CD4-positive, alpha-beta memory T cell (primary cell): ENCODE data around the gene RAMP3. TPM values are rescaled to one million over a fixed set of nuclear protein-coding genes. Genes with fewer than 3 reads are reported as not detected.

Experiments
- CTCF ChIA-PET: fragments of 350-600 bp; sonication (Branson Sonifier 250); formaldehyde crosslinking; loops from one replicate; lab custom pipeline; 2021; ENCODE audit warnings: inconsistent platforms; ENCODE audit not compliant: partially characterized antibody; lab: Charles Lee
- POLR2A ChIA-PET: fragments of 350-600 bp; sonication (Branson Sonifier 250); formaldehyde crosslinking; loops from one replicate; lab custom pipeline; 2021; ENCODE audit not compliant: partially characterized antibody; lab: Charles Lee
- DNase-seq, 5 donors: peaks; one replicate each; pipeline versions ENCODE4 v3.0.0 to v3.0.0-alpha.2; 2020 to 2022; ENCODE audit warnings: mixed read lengths in 1 of 5
- H3K27ac ChIP-seq: one replicate; pipeline ENCODE4 v1.7.0; 2013; ENCODE audit warnings: low read depth, low read length
- H3K27me3 ChIP-seq: 2 replicates; pipeline ENCODE4 v1.7.0; 2013; ENCODE audit warnings: mild to moderate bottlenecking, low read length, moderate library complexity; ENCODE audit not compliant: insufficient read depth
- H3K36me3 ChIP-seq: 2 replicates; pipeline ENCODE4 v1.7.0; 2013; ENCODE audit warnings: mild to moderate bottlenecking, low read length, moderate library complexity; ENCODE audit not compliant: insufficient read depth
- H3K4me1 ChIP-seq: 2 replicates; pipeline ENCODE4 v1.7.0; 2013; ENCODE audit warnings: mild to moderate bottlenecking, low read length, moderate library complexity; ENCODE audit not compliant: insufficient read depth
- H3K4me3 ChIP-seq, 2 donors: one replicate each; pipeline ENCODE4 v1.7.0; 2013; ENCODE audit warnings: low read length in 2 of 2, mild to moderate bottlenecking in 1 of 2
- H3K9me3 ChIP-seq, 2 donors: one replicate each; pipeline ENCODE4 v1.7.0; 2013; ENCODE audit warnings: low read length in 2 of 2, control low read depth in 1 of 2; ENCODE audit not compliant: control insufficient read depth in 1 of 2
- H3K27ac Mint-ChIP-seq, 7 donors: one replicate each; pipeline ENCODE4 v1.8.0; 2020 to 2021; ENCODE audit warnings: mixed read lengths in 7 of 7, mild to moderate bottlenecking in 6 of 7, inconsistent platforms in 3 of 7, moderate library complexity in 3 of 7
- H3K27me3 Mint-ChIP-seq, 2 donors: one replicate each; pipeline ENCODE4 v1.8.0; 2020 to 2021; ENCODE audit warnings: mixed read lengths in 2 of 2
- H3K36me3 Mint-ChIP-seq, 2 donors: one replicate each; pipeline ENCODE4 v1.8.0; 2020 to 2021; ENCODE audit warnings: mixed read lengths in 2 of 2, inconsistent platforms in 1 of 2, mild to moderate bottlenecking in 1 of 2
- H3K4me1 Mint-ChIP-seq, 4 donors: one replicate each; pipeline ENCODE4 v1.8.0; 2020 to 2021; ENCODE audit warnings: mixed read lengths in 4 of 4, mild to moderate bottlenecking in 1 of 4
- H3K4me3 Mint-ChIP-seq, 8 donors: one replicate each; pipeline ENCODE4 v1.8.0; 2020 to 2021; ENCODE audit warnings: mixed read lengths in 8 of 8, mild to moderate bottlenecking in 7 of 8, moderate library complexity in 6 of 8, inconsistent platforms in 3 of 8
- H3K9me3 Mint-ChIP-seq, 8 donors: one replicate each; pipeline ENCODE4 v1.8.0; 2020 to 2021; ENCODE audit warnings: mixed read lengths in 8 of 8, mild to moderate bottlenecking in 5 of 8, inconsistent platforms in 3 of 8, moderate library complexity in 1 of 8
- intact Hi-C: fragments of 100-400 bp; cut with micrococcal nuclease; formaldehyde crosslinking; loops from one replicate; pipeline ENCODE4 v1.15.1; 2023
- polyA plus RNA-seq, 2 donors: library from polyadenylated mRNA; unstranded; fragments of 300-500 nt; fragmentation: Illumina TruSeq; gene quantifications; one replicate each; pipeline ENCODE4 v1.2.3, GENCODE V29; 2021
- total RNA-seq, 2 experiments: library from RNA; stranded (reverse); gene quantifications; one replicate each; pipeline ENCODE4 v1.2.3, GENCODE V29; 2021

RAMP3 gene
- total and polyA plus RNA-seq, 4 experiments from 2014 or later, result 0.38 to 1.6 TPM; not detected in 2

DNA sequence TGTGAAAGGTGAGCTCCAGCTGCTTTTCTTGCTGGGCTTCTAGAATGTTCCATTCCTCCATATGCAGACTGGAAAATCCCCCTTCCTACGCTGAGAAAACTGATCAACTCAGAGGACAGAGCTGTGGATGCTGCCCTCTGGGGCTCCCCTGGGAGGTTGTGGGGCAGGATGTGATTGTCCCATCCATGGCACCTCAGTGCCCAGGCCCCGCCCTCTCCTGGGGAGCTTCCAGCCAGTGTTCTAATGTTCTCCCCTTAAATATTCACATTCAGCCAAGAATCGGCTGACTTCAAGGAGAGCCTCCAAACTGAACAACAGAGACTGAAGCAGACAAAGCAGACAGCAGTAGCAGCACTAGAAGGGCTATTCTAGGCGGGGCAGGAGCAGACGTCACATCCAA lies 55.0 kb downstream of the RAMP3 start:
- no peak overlapping the region for H3K27ac Mint-ChIP-seq
- H3K36me3 Mint-ChIP-seq, result no peaks in the 10 kb centered on the region
- no peak overlapping the region for H3K4me3 ChIP-seq
- H3K4me3 Mint-ChIP-seq, result no peak overlapping the region
- POLR2A ChIA-PET, result no interaction called here
- CTCF ChIA-PET, result no interaction called here
- no peaks in the 10 kb centered on the region for H3K4me1 Mint-ChIP-seq
- no peaks in the 10 kb centered on the region for H3K9me3 ChIP-seq
- no peaks in the 10 kb centered on the region for H3K9me3 Mint-ChIP-seq
- H3K27ac ChIP-seq, result no peak overlapping the region
- no peaks in the 10 kb centered on the region for H3K36me3 ChIP-seq
- H3K27me3 Mint-ChIP-seq, result peaks cover 26 to 35% of the 10 kb centered on the region in 2 donors
- intact Hi-C loops, result no loop called here
- H3K27me3 ChIP-seq, result no peaks in the 10 kb centered on the region
- no peaks in the 10 kb centered on the region for H3K4me1 ChIP-seq
- no peak for DNase-seq

GRCh38 chr7:45215601-45216062 lies 58.0 kb downstream of the RAMP3 start:
- no peaks in the 10 kb centered on the region for H3K27me3 ChIP-seq
- no peak overlapping the region for H3K27ac ChIP-seq
- H3K27ac Mint-ChIP-seq, result no peak overlapping the region
- no peaks in the 10 kb centered on the region for H3K9me3 ChIP-seq
- H3K27me3 Mint-ChIP-seq, result peaks cover 29 to 32% of the 10 kb centered on the region in 2 donors
- no peak overlapping the region for H3K4me3 ChIP-seq
- no peaks in the 10 kb centered on the region for H3K36me3 ChIP-seq
- CTCF ChIA-PET, result no interaction called here
- H3K4me1 ChIP-seq, result no peaks in the 10 kb centered on the region
- POLR2A ChIA-PET, result no interaction called here
- DNase-seq, result no peak
- H3K9me3 Mint-ChIP-seq, result no peaks in the 10 kb centered on the region
- intact Hi-C loops, result no loop called here
- H3K4me3 Mint-ChIP-seq, result no peak overlapping the region
- no peaks in the 10 kb centered on the region for H3K4me1 Mint-ChIP-seq
- H3K36me3 Mint-ChIP-seq, result no peaks in the 10 kb centered on the region

DNA sequence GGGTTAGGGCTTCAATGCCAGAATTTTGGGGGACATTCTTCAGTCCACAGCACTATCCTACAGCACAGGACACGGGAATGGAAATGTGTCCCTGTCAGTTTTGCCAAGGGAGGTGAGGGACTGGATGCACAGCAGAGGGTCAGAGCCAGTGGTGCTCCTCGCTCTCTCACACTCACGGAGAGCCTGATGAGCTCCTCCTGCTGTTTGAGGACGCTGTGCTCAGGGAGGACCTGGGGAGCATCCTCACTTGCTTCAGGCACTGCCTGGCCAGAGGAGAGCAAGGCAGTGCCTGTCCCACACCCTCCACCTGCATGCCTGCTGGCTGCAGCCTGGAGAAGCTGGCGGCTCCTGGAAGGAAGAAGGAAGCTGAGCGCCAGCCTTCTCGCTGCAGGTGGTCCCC lies 58.6 kb downstream of the RAMP3 start:
- peaks cover 28 to 33% of the 10 kb centered on the region in 2 donors for H3K27me3 Mint-ChIP-seq

DNA sequence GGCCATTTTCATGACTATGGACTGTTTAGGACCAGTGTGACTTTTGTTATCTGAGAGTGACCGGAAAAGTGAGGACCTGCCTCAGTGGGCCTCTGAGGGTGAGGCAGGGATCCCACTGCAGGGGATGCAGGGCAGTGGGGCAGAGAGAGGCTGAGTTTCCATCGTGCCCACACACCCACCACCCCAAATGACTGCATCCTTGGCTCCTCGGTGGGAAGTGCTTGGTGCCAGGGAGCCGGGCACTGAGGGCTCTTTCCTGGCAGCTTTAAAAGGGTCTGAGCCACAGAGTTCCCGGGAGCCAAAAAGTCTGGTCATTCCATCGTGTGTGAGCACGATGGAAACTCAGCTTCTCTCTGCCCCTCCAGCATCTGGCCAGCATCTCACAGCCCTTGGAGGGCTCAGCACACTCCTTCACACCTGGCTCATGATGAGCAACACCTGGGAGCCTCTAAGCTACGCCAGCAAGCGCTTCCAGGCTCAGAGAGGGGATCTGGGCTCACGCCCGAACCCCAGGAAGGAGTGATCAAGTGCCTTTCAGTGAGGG lies 59.1 kb downstream of the RAMP3 start:
- DNase-seq, result no peak
- H3K9me3 ChIP-seq, result no peaks in the 10 kb centered on the region
- no peaks in the 10 kb centered on the region for H3K4me1 ChIP-seq
- H3K9me3 Mint-ChIP-seq, result no peaks in the 10 kb centered on the region
- ChIA-PET POLR2A (no interaction called here), CTCF (no interaction called here)
- H3K4me1 Mint-ChIP-seq, result no peaks in the 10 kb centered on the region
- no peak overlapping the region for H3K4me3 Mint-ChIP-seq
- intact Hi-C loops, result no loop called here
- no peaks in the 10 kb centered on the region for H3K27me3 ChIP-seq
- no peaks in the 10 kb centered on the region for H3K36me3 ChIP-seq
- no peak overlapping the region for H3K4me3 ChIP-seq
- H3K27ac ChIP-seq, result no peak overlapping the region
- H3K27ac Mint-ChIP-seq, result no peak overlapping the region
- peaks cover 27 to 33% of the 10 kb centered on the region in 2 donors for H3K27me3 Mint-ChIP-seq
- H3K36me3 Mint-ChIP-seq, result no peaks in the 10 kb centered on the region

More for the DNA sequence above, 58.6 kb downstream of the RAMP3 start:
- intact Hi-C loops, result no loop called here
- ChIA-PET POLR2A (no interaction called here), CTCF (no interaction called here)
- Mint-ChIP-seq H3K27ac (no peak overlapping the region), H3K36me3 (no peaks in the 10 kb centered on the region), H3K9me3 (no peaks in the 10 kb centered on the region), H3K4me1 (no peaks in the 10 kb centered on the region), H3K4me3 (no peak overlapping the region)
- DNase-seq, result no peak
- Histone ChIP-seq H3K27me3 (no peaks in the 10 kb centered on the region), H3K9me3 (no peaks in the 10 kb centered on the region), H3K27ac (no peak overlapping the region), H3K36me3 (no peaks in the 10 kb centered on the region), H3K4me3 (no peak overlapping the region), H3K4me1 (no peaks in the 10 kb centered on the region)

GRCh38 chr7:45217358-45217757 lies 59.8 kb downstream of the RAMP3 start:
- no peaks in the 10 kb centered on the region for H3K36me3 ChIP-seq
- peaks cover 27 to 31% of the 10 kb centered on the region in 2 donors for H3K27me3 Mint-ChIP-seq
- no peak overlapping the region for H3K4me3 ChIP-seq
- H3K9me3 Mint-ChIP-seq, result no peaks in the 10 kb centered on the region
- ChIA-PET CTCF (interaction anchor here (0.9 kb wide), 1 partner anchor 14 kb away, joined by 3 read pairs; no protein-coding TSS in a partner anchor), POLR2A (no interaction called here)
- DNase-seq, result no peak
- H3K4me3 Mint-ChIP-seq, result no peak overlapping the region
- no peaks in the 10 kb centered on the region for H3K4me1 Mint-ChIP-seq
- no peaks in the 10 kb centered on the region for H3K27me3 ChIP-seq
- no peaks in the 10 kb centered on the region for H3K4me1 ChIP-seq
- H3K9me3 ChIP-seq, result no peaks in the 10 kb centered on the region
- H3K36me3 Mint-ChIP-seq, result no peaks in the 10 kb centered on the region
- no peak overlapping the region for H3K27ac ChIP-seq
- intact Hi-C loops, result no loop called here
- H3K27ac Mint-ChIP-seq, result peak overlapping the region in 1 of 7 donors; percentile 22

- POLR2A ChIA-PET, result no interaction called here
- H3K4me1 ChIP-seq, result no peaks in the 10 kb centered on the region
- Mint-ChIP-seq H3K27ac (no peak overlapping the region), H3K27me3 (peaks cover 24 to 29% of the 10 kb centered on the region in 2 donors), H3K9me3 (peaks cover 0 to 3% (median 0%) of the 10 kb centered on the region in 8 donors), H3K4me3 (no peak overlapping the region), H3K4me1 (no peaks in the 10 kb centered on the region), H3K36me3 (no peaks in the 10 kb centered on the region)
- H3K27ac ChIP-seq, result no peak overlapping the region
- H3K36me3 ChIP-seq, result no peaks in the 10 kb centered on the region
- H3K27me3 ChIP-seq, result no peaks in the 10 kb centered on the region
- DNase-seq, result no peak
- CTCF ChIA-PET, result no interaction called here
- H3K4me3 ChIP-seq, result no peak overlapping the region
- intact Hi-C loops, result no loop called here
- H3K9me3 ChIP-seq, result no peaks in the 10 kb centered on the region
Measured at GRCh38 chr7:45219130-45219529, 61.5 kb downstream of the RAMP3 start.

GRCh38 chr7:45219801-45220435 lies 62.3 kb downstream of the RAMP3 start:
- H3K36me3 ChIP-seq, result no peaks in the 10 kb centered on the region
- H3K36me3 Mint-ChIP-seq, result no peaks in the 10 kb centered on the region
- no peaks in the 10 kb centered on the region for H3K4me1 Mint-ChIP-seq
- no peaks in the 10 kb centered on the region for H3K9me3 ChIP-seq
- H3K27me3 Mint-ChIP-seq, result peaks cover 17 to 21% of the 10 kb centered on the region in 2 donors
- peaks cover 0 to 3% (median 0%) of the 10 kb centered on the region in 8 donors for H3K9me3 Mint-ChIP-seq
- ChIA-PET POLR2A (no interaction called here), CTCF (no interaction called here)
- H3K4me1 ChIP-seq, result no peaks in the 10 kb centered on the region
- no peak overlapping the region for H3K27ac Mint-ChIP-seq
- no peak overlapping the region for H3K4me3 Mint-ChIP-seq
- H3K27ac ChIP-seq, result no peak overlapping the region
- H3K4me3 ChIP-seq, result no peak overlapping the region
- DNase-seq, result no peak
- intact Hi-C loops, result no loop called here
- no peaks in the 10 kb centered on the region for H3K27me3 ChIP-seq
